LNCAP (cell line): ENCODE data around the gene CFAP141.

Experiments
- CTCF ChIP-seq: fragments of 450-650 bp; IDR thresholded peaks from 2 replicates; pipeline ENCODE4 v1.5.1; 2017; ENCODE audit warnings: mild to moderate bottlenecking

Gene CFAP141

DNA sequence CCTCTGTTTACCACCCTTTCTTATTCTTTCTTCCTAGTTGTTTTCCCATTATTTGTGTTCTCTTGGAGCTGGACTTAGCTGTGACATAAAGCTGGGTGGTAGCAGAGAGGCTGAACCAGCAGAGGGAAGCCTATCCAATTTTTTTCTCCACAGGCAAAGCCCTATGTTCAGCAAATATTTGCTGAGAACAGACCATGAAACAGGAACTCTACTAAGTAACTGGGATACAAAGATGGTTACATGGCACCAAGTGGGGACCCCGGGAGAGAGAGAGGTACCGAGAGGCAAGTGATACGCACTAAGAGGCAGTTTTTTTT, 6.6 kb downstream of the CFAP141 start:
- TF ChIP-seq CTCF = no peak

DNA sequence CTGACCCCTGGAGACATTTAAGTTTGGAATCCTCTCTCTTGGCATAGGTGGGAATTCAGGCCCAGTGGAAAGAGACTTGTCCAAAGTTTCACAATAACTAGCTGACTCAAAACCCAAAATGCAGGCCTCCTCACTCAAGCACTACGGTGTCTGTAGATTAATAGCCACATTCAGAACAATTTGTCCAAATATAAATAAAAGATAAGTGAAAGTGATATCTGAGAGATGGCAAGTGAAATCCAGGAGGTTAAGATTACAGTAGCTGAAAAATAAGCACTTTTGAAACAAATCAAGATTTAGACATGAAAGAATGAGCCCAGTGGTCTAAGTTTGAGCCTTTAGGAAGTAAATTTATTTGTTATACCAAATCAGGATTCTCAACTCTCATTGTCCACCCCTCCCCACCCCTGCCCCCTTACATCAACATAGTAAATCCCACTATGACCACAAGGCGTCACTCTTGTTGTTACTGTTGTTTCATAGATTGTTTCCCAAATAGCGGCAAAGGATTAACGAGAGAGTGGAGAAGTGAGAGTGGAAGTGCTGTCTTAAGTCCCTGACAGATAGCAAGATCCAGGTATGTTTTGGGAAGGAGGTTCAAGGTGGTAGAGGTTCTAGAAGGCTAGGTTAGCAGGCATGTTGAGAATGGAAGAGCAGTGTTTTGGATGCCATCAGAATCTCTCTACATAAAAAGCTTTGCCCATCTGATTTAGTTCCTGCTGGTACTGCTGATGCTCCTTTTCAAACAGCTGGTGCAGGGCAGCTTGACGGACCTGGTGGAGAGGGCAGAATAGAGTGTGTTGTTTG, 7.2 kb downstream of the CFAP141 start:
- TF ChIP-seq CTCF = peak; percentile 65; the same call in 1 of the 2 replicates

DNA sequence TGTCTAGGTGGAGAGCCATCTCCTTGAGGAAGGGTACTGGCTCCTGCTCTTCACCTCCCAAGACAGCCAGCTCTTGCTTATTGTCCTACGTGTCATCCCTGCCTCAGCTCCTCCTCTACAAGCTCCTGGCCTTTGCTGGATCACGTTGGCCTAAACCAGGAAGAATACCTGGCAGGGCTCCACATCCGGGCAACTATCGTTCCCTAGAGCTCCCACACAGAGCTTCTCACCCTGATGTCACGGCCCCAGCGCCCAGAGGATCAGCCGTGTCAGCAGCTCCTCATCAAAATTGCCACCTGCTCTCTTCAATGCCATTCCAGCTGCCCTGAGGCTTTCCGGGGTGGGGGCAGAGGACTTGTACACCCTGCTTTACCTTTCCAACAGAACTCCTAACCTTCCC, 12.3 kb downstream of the CFAP141 start:
- no peak for TF ChIP-seq CTCF

DNA sequence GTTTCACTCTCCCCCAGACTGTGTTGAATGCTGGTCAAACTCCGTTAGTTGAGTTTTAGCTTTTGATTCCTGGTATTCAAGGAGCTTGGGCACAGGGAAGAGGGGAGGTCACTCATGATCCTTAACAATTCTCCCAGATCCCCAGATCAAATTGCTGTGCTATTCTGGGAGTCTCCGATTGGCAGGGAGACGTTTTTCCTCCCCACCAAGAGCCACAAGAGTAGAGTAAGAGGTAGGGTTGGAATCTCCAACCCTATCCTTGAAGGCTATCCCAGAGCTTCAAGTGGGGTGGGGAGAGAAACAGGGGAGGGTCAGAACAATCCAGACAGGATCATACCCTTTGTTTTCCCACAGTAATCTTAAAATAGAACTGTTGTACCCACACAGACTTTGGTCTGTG, 13.7 kb downstream of the CFAP141 start:
- TF ChIP-seq CTCF = no peak

GRCh38 chr1:154191990-154192461, 14.1 kb downstream of the CFAP141 start, which contains the start of gene TPM3:
TSS of gene TPM3 (minus strand) at chr1:154192100. CDS start at chr1:154192018, 82 bp downstream.
- no peak for TF ChIP-seq CTCF

DNA sequence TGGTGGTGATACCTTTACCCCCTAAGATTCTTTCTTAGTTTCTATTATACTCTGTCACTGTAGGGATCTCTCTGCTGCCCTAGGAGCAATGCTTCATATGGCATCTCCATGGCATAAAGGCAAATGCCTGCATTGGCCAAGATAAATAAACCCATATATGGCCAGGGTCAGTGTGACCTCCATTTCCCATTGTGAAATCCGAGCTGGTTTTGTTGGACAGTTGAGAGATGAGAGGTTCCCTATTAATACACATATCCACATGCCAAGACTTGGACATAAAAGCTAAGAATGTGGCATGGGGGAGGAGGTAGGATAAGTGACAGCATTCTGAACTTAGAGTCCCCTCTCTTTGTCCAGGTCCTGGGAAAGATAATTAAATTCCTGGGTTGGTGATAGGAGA, 15.6 kb downstream of the CFAP141 start:
- TF ChIP-seq CTCF = no peak

DNA sequence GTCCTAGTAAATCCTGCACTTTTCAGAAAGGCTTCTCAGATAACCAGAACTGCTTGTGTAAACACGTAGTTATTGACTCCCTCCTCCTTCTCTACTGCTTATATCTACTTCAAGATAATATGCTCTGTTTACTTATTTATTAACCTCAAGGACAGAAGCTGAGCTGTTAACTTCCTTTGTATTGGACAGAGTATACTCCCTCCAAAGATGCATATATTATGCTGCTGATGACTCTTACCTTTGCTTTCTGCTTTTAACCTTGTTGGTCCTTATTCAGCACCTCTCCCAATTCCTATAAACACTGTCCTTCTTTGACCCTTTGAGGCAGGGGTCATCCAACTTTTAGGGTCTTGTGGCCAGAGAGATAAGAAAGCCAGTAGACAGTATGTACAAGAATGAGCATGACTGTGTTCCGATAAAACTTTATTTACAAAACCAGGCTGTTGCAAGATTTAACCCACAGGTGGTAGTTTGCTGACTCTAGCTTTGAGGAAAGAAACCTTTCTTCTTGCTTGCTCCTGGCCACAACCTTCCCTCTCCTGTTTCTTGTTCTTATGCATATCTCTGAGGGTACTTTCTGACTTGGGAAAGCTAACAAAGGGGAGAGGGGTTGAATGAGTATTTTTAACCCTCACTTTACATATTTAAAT, 19.2 kb downstream of the CFAP141 start:
- TF ChIP-seq CTCF = no peak
